WTC11 (cell line): ENCODE data around the gene ABCB1.

Experiments used
- CREB1 ChIP-seq: sonication (generic); formaldehyde crosslinking; IDR thresholded peaks from 2 replicates; pipeline ENCODE4 v1.8.0; 2023; ENCODE audit warnings: mild to moderate bottlenecking, missing genetic modification reagents
- FOXP4 ChIP-seq: sonication (generic); formaldehyde crosslinking; IDR thresholded peaks from 2 replicates; pipeline ENCODE4 v1.8.0; 2022; ENCODE audit warnings: mild to moderate bottlenecking, missing genetic modification reagents
- MAX ChIP-seq: sonication (generic); formaldehyde crosslinking; IDR thresholded peaks from 2 replicates; pipeline ENCODE4 v1.8.0; 2022; ENCODE audit warnings: mild to moderate bottlenecking, missing genetic modification reagents
- TP53 ChIP-seq: sonication (generic); formaldehyde crosslinking; IDR thresholded peaks from 2 replicates; pipeline ENCODE4 v1.8.1; 2023; ENCODE audit warnings: mild to moderate bottlenecking, missing genetic modification reagents
- TF ChIP-seq, protein P1 (sequence below): fragments of 200-600 bp; IDR thresholded peaks from 2 replicates; pipeline ENCODE4 v1.8.0; 2022; ENCODE audit warnings: antibody characterized with exemption

DNA sequence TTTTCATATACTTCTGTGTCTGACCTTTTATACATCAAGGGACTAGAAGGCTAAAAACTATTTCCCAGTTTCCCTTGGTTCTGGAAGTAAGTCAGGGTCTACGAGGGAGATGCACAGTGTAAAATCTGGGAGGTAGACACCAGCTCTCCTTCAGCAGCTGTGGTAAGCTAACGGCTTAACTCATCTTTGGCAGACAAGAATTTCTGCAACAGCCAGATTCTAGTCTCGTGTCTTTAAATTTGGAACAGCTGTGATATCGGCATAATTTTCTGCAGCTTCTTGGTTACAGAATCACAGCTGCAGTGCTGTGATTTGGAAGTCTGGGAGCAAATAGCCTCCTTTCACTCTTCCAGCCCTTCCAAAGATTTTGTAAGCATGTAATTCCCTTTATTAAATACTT, 87.8 kb downstream of the ABCB1 start:
- TF ChIP-seq, protein P1, sequence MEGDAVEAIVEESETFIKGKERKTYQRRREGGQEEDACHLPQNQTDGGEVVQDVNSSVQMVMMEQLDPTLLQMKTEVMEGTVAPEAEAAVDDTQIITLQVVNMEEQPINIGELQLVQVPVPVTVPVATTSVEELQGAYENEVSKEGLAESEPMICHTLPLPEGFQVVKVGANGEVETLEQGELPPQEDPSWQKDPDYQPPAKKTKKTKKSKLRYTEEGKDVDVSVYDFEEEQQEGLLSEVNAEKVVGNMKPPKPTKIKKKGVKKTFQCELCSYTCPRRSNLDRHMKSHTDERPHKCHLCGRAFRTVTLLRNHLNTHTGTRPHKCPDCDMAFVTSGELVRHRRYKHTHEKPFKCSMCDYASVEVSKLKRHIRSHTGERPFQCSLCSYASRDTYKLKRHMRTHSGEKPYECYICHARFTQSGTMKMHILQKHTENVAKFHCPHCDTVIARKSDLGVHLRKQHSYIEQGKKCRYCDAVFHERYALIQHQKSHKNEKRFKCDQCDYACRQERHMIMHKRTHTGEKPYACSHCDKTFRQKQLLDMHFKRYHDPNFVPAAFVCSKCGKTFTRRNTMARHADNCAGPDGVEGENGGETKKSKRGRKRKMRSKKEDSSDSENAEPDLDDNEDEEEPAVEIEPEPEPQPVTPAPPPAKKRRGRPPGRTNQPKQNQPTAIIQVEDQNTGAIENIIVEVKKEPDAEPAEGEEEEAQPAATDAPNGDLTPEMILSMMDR, result no peak
- TF ChIP-seq TP53 (no peak), MAX (CRISPR knock-in tag) (no peak), CREB1 (CRISPR knock-in tag) (no peak), FOXP4 (no peak)
